ENCODE results near the gene TLR3.
"Not testable (repeated sequence)": the region's sequence is repeated elsewhere in the genome, so short reads cannot be mapped to it uniquely, and the experiment has no call there.

The TLR3 gene

GRCh38 chr4:186030795-186031194 is 38.2 kb upstream of the TLR3 start:
- in situ Hi-C loops (cut with HindIII; ENCODE audit: low pct_unique_long_range_greater_than_20kb, low sequenced_read_pairs): no loop called here
- DNase-seq (ENCODE audit: low read depth in 1 of 2, low spot score in 1 of 2): no peak
- no peak for TF ChIP-seq JUND (IDR thresholded peaks at IDR 0.05; ENCODE audit: low read depth)

GRCh38 chr4:186032259-186032658 is 36.7 kb upstream of the TLR3 start:
- DNase-seq (ENCODE audit: low read depth in 1 of 2, low spot score in 1 of 2): peak in 1 of 2 experiments; percentile 41
- no peak for TF ChIP-seq JUND (IDR thresholded peaks at IDR 0.05; ENCODE audit: low read depth)
- in situ Hi-C loops (cut with HindIII; ENCODE audit: low pct_unique_long_range_greater_than_20kb, low sequenced_read_pairs): no loop called here

GRCh38 chr4:186033027-186033426 is 35.9 kb upstream of the TLR3 start:
- in situ Hi-C loops (cut with HindIII; ENCODE audit: low pct_unique_long_range_greater_than_20kb, low sequenced_read_pairs): no loop called here
- DNase-seq (ENCODE audit: low read depth in 1 of 2, low spot score in 1 of 2): no peak
- no peak for TF ChIP-seq JUND (IDR thresholded peaks at IDR 0.05; ENCODE audit: low read depth)

DNA sequence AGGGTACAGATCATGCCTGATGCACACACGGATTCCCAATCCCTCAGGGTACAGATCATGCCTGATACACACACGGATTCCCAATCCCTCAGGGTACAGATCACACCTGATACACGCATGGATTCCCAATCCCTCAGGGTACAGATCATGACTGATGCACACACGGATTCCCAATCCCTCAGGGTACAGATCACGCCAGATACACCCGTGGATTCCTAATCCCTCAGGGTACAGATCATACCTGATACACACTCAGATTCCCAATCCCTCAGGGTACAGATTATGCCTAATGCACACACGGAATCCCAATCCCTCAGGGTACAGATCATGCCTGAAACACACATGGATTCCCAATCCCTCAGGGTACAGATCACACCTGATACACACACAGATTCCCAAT is 34.3 kb upstream of the TLR3 start:
- in situ Hi-C loops (cut with HindIII; ENCODE audit: low pct_unique_long_range_greater_than_20kb, low sequenced_read_pairs): not testable (repeated sequence)

DNA sequence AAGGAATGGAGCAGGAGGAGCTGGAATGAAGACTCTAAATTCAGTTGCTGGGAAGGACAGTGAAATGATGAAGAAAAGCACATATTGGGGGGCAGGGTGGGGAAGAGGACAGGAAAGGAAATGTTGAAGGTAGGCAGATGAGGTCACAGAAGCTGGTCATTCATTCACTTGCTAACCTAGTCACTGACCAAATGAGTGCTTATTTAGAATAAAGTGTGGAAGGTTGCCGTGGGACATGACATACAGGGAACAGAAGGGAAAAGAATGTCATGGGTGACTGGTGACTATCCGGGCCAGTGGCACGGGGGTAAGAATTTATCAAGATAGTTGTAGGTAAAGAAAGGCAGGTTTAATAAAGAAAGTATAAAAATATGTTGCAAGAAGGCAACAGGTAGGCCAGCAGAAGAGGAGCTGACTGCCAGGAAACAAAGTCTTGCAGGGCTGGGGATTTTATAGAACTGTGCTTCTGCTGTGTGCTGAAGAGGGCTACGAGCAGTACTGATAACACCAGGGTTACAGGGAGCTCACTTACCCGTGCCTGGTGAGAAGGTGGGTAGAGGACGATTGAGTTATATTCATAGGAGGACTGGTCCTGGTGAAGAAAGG is 31.9 kb upstream of the TLR3 start:
- in situ Hi-C loops (cut with HindIII; ENCODE audit: low pct_unique_long_range_greater_than_20kb, low sequenced_read_pairs): no loop called here
- no peak for DNase-seq (ENCODE audit: low read depth in 1 of 2, low spot score in 1 of 2)
- no peak for TF ChIP-seq JUND (IDR thresholded peaks at IDR 0.05; ENCODE audit: low read depth)

More for the DNA sequence above, 34.3 kb upstream of the TLR3 start:
- DNase-seq (ENCODE audit: low read depth in 1 of 2, low spot score in 1 of 2): not testable (repeated sequence)

GRCh38 chr4:186037692-186038658 is 31.0 kb upstream of the TLR3 start:
- peak in 1 of 2 experiments; percentile 80 for DNase-seq (ENCODE audit: low read depth in 1 of 2, low spot score in 1 of 2)
- in situ Hi-C loops (cut with HindIII; ENCODE audit: low pct_unique_long_range_greater_than_20kb, low sequenced_read_pairs): no loop called here

DNA sequence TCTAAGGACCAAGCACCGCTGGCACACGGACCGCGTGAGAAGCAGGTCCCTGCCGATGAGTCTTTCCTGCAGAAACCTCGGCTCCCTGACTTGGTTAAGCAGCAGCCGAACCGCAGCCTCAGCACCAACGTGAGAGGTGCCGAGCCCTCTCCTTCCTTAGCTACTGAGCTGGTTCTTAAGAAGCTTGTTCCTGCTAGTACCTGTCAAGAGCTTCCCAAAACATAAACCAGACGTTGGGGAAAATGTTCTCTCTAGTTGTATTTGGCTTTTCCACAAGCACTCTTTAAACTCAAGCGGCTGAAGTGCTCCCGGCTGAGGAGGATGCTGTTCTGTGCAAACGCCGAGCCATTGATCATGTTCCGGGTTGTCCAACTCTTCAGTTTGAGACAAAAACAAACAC is 29.3 kb upstream of the TLR3 start:
- no peak for TF ChIP-seq JUND (IDR thresholded peaks at IDR 0.05; ENCODE audit: low read depth)
- in situ Hi-C loops (cut with HindIII; ENCODE audit: low pct_unique_long_range_greater_than_20kb, low sequenced_read_pairs): no loop called here
- DNase-seq (ENCODE audit: low read depth in 1 of 2, low spot score in 1 of 2): peak in 1 of 2 experiments; percentile 35

More at GRCh38 chr4:186037692-186038658, 31.0 kb upstream of the TLR3 start:
- no peak for TF ChIP-seq JUND (IDR thresholded peaks at IDR 0.05; ENCODE audit: low read depth)

DNA sequence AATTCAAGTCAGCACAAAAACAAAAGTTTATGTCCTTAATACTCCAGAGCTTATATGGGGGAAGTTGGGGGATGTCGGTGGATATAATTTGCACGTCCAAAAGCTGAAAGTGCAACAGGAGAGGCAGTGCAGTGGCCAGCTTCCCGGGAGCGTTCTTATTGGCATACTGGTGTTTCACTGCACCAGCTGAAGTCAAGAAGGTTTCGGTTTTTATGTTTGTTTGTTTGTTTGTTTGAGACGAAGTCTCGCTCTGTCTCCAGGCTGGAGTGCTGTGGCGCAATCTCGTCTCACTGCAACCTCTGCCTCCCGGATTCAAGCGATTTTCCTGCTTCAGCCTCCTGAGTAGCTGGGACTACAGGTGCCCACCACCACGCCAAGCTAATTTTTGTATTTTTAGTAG is 28.6 kb upstream of the TLR3 start:
- DNase-seq (ENCODE audit: low read depth in 1 of 2, low spot score in 1 of 2): peak in 1 of 2 experiments; percentile 56
- TF ChIP-seq JUND (IDR thresholded peaks at IDR 0.05; ENCODE audit: low read depth): no peak
- in situ Hi-C loops (cut with HindIII; ENCODE audit: low pct_unique_long_range_greater_than_20kb, low sequenced_read_pairs): no loop called here

DNA sequence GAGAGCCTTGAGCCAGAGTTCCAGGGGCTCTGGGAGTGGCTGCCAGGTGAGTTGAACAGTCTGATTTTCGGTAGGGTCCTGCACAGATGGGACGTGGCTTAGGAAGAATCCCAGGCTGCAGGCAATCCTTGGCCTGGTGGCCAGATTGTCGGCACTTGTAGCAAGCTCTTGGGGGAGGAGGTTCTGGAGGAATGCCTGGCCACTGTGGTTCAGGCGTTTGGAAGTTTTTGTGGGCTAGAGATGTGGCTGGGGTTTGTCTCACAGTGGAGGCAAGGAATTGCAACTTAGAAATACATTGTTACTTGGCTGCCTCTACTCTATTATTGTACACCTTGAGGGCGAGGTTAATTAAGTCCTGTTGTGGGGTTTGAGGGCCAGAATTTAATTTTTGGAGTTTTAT is 21.5 kb upstream of the TLR3 start:
- in situ Hi-C loops (cut with HindIII; ENCODE audit: low pct_unique_long_range_greater_than_20kb, low sequenced_read_pairs); DNase-seq (ENCODE audit: low read depth in 1 of 2, low spot score in 1 of 2): not testable (repeated sequence)

DNA sequence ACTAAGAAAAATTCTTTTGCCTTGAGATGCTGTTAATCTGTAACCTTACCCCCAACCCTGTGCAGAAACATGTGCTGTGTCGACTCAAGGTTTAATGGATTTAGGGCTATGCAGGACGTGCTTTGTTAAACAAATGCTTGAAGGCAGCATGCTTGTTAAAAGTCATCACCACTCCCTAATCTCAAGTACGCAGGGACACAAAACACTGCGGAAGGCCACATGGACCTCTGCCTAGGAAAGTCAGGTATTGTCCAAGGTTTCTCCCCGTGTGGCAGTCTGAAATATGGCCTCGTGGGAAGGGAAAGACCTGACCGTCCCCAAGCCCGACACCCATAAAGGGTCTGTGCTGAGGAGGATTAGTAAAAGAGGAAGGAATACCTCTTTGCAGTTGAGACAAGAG is 18.8 kb upstream of the TLR3 start:
- DNase-seq (ENCODE audit: low read depth in 1 of 2, low spot score in 1 of 2); in situ Hi-C loops (cut with HindIII; ENCODE audit: low pct_unique_long_range_greater_than_20kb, low sequenced_read_pairs): not testable (repeated sequence)

GRCh38 chr4:186051096-186051495 is 17.9 kb upstream of the TLR3 start:
- no peak for DNase-seq (ENCODE audit: low read depth in 1 of 2, low spot score in 1 of 2)
- no peak for TF ChIP-seq JUND (IDR thresholded peaks at IDR 0.05; ENCODE audit: low read depth)
- in situ Hi-C loops (cut with HindIII; ENCODE audit: low pct_unique_long_range_greater_than_20kb, low sequenced_read_pairs): no loop called here

GRCh38 chr4:186058253-186058979 is 10.5 kb upstream of the TLR3 start:
- DNase-seq (ENCODE audit: low read depth in 1 of 2, low spot score in 1 of 2): no peak
- in situ Hi-C loops (cut with HindIII; ENCODE audit: low pct_unique_long_range_greater_than_20kb, low sequenced_read_pairs): no loop called here
- no peak for TF ChIP-seq JUND (IDR thresholded peaks at IDR 0.05; ENCODE audit: low read depth)

DNA sequence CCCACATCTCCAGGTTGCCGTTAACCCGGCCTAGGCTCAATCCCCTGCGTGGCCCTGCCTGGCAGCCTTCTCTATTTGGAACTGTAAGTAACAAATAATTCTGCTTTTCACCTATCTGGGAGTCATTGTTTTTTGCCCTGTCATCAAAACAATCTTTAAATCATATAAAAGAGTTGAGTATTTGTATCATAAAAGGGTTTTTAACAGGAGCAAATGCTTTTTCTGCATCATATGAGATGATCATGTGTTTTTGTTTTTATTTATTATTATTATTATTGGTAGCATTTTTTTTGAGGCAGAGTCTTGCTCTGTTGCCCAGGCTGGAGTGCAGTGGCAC is 10.0 kb upstream of the TLR3 start:
- no peak for TF ChIP-seq JUND (IDR thresholded peaks at IDR 0.05; ENCODE audit: low read depth)
- in situ Hi-C loops (cut with HindIII; ENCODE audit: low pct_unique_long_range_greater_than_20kb, low sequenced_read_pairs): no loop called here
- DNase-seq (ENCODE audit: low read depth in 1 of 2, low spot score in 1 of 2): no peak

Data from T47D (cell line).